GM23338 (cell line): ENCODE results near the gene OR51T1. TPM values are rescaled to one million over a fixed set of nuclear protein-coding genes. Genes with fewer than 3 reads are reported as not detected.

Experiments used
- ATAC-seq: fragments of 200-7000 bp; cut with Tn5 transposase; 3 replicates; pipeline ENCODE4 v1.9.1; 2020
- DNase-seq: peaks from one replicate; pipeline ENCODE4 v3.0.0-alpha.2; 2015; ENCODE audit warnings: low spot score
- H2AFZ ChIP-seq: fragments of 200-600 bp; sonication (generic); 2 replicates; pipeline ENCODE4 v1.8.0; 2016; ENCODE audit warnings: antibody characterized with exemption, mild to moderate bottlenecking, moderate library complexity
- H3F3A ChIP-seq: fragments of 200-600 bp; sonication (generic); replicated peaks from 2 replicates; pipeline ENCODE4 v1.8.0; 2017; ENCODE audit warnings: antibody characterized with exemption, mixed run types, low read depth
- H3K27ac ChIP-seq: fragments of 200-600 bp; sonication (generic); 2 replicates; pipeline ENCODE4 v1.6.1; 2016; ENCODE audit warnings: low read depth
- H3K27me3 ChIP-seq: fragments of 200-600 bp; sonication (generic); 2 replicates; pipeline ENCODE4 v1.8.0; 2016; ENCODE audit warnings: mild to moderate bottlenecking, mixed run types, moderate library complexity; ENCODE audit not compliant: insufficient read depth
- H3K36me3 ChIP-seq: fragments of 200-600 bp; sonication (generic); 2 replicates; pipeline ENCODE4 v1.8.0; 2016; ENCODE audit warnings: mild to moderate bottlenecking; ENCODE audit not compliant: insufficient read depth
- H3K4me1 ChIP-seq: fragments of 200-600 bp; sonication (generic); 2 replicates; pipeline ENCODE4 v1.8.0; 2016; ENCODE audit warnings: mild to moderate bottlenecking, moderate library complexity; ENCODE audit not compliant: insufficient read depth
- H3K4me2 ChIP-seq: fragments of 200-600 bp; sonication (generic); 2 replicates; pipeline ENCODE4 v1.7.1; 2017; ENCODE audit warnings: mixed run types
- H3K4me3 ChIP-seq: fragments of 200-600 bp; sonication (generic); 2 replicates; pipeline ENCODE4 v1.6.1; 2016; ENCODE audit warnings: mixed run types
- H3K79me2 ChIP-seq: fragments of 200-600 bp; sonication (generic); replicated peaks from 2 replicates; pipeline ENCODE4 v1.8.0; 2017; ENCODE audit warnings: mild to moderate bottlenecking; ENCODE audit not compliant: insufficient read depth
- H3K9me2 ChIP-seq: fragments of 200-600 bp; sonication (generic); 2 replicates; pipeline ENCODE4 v1.8.0; 2017; ENCODE audit not compliant: insufficient read depth
- H4K20me1 ChIP-seq: fragments of 200-600 bp; sonication (generic); replicated peaks from 2 replicates; pipeline ENCODE4 v1.8.0; 2017; ENCODE audit warnings: mild to moderate bottlenecking; ENCODE audit not compliant: insufficient read depth
- H3K27ac Mint-ChIP-seq: 2 replicates; pipeline ENCODE4 v1.8.0; 2020; ENCODE audit warnings: inconsistent platforms, mild to moderate bottlenecking, moderate library complexity, mixed read lengths
- H3K27me3 Mint-ChIP-seq: 3 replicates; pipeline ENCODE4 v1.8.0; 2022; ENCODE audit warnings: low read depth, mild to moderate bottlenecking, moderate library complexity, mixed read lengths, inconsistent platforms; ENCODE audit not compliant: insufficient read depth, poor library complexity
- H3K36me3 Mint-ChIP-seq: 3 replicates; pipeline ENCODE4 v1.8.0; 2021; ENCODE audit warnings: low read depth, mild to moderate bottlenecking, inconsistent platforms, moderate library complexity, mixed read lengths
- H3K4me1 Mint-ChIP-seq: 3 replicates; pipeline ENCODE4 v1.8.0; 2020; ENCODE audit warnings: mild to moderate bottlenecking, inconsistent platforms, mixed read lengths
- H3K4me3 Mint-ChIP-seq: 3 replicates; pipeline ENCODE4 v1.8.0; 2021; ENCODE audit warnings: moderate library complexity, mild to moderate bottlenecking, inconsistent platforms, mixed read lengths
- H3K9me3 Mint-ChIP-seq: 3 replicates; pipeline ENCODE4 v1.8.0; 2020; ENCODE audit warnings: moderate library complexity, mild to moderate bottlenecking, inconsistent platforms, mixed read lengths
- CREB1 ChIP-seq: fragments of 250-450 bp; sonication (Bioruptor Pico); IDR thresholded peaks from 2 replicates; pipeline ENCODE4 v1.5.0; 2020; ENCODE audit warnings: low read depth, mild to moderate bottlenecking, moderate library complexity
- CTCF ChIP-seq, 2 experiments: fragments of 200-600 bp in 1 of 2; sonication (generic) in 1 of 2; conservative IDR thresholded peaks; 2 replicates each; pipeline versions ENCODE4 v1.5.1 to v1.6.1; 2016 to 2017; ENCODE audit warnings: antibody characterized with exemption in 2 of 2, low read depth in 2 of 2, mild to moderate bottlenecking in 2 of 2, moderate library complexity in 1 of 2
- ETS1 ChIP-seq: IDR thresholded peaks from 2 replicates; pipeline ENCODE4 v1.6.1; 2016; ENCODE audit warnings: antibody characterized with exemption
- EZH2 ChIP-seq: fragments of 200-600 bp; sonication (generic); IDR thresholded peaks from one replicate; pipeline ENCODE4 v1.8.0; 2017; ENCODE audit warnings: antibody characterized with exemption, mild to moderate bottlenecking, low read depth; ENCODE audit not compliant: unreplicated experiment
- EZH2phosphoT487 ChIP-seq: fragments of 200-600 bp; sonication (generic); IDR thresholded peaks from one replicate; pipeline ENCODE4 v1.8.1; 2018; ENCODE audit warnings: antibody characterized with exemption; ENCODE audit not compliant: unreplicated experiment
- JUNB ChIP-seq: IDR thresholded peaks from one replicate; pipeline ENCODE4 v1.6.1; 2016; ENCODE audit warnings: antibody characterized with exemption; ENCODE audit not compliant: unreplicated experiment
- NANOG ChIP-seq: IDR thresholded peaks from 2 replicates; pipeline ENCODE4 v1.6.1; 2016; ENCODE audit warnings: antibody characterized with exemption, borderline replicate concordance
- POLR2AphosphoS5 ChIP-seq: IDR thresholded peaks from 2 replicates; pipeline ENCODE4 v1.6.1; 2016; ENCODE audit warnings: antibody characterized with exemption, low read depth
- REST ChIP-seq: IDR thresholded peaks from one replicate; pipeline ENCODE4 v1.6.1; 2018; ENCODE audit warnings: antibody characterized with exemption; ENCODE audit not compliant: unreplicated experiment
- STAT1 ChIP-seq: IDR thresholded peaks from one replicate; pipeline ENCODE4 v1.6.1; 2016; ENCODE audit warnings: antibody characterized with exemption; ENCODE audit not compliant: unreplicated experiment
- ZNF114 ChIP-seq: fragments of 250-450 bp; sonication (Bioruptor Pico); IDR thresholded peaks from 2 replicates; pipeline ENCODE4 v1.5.0; 2020; ENCODE audit warnings: mild to moderate bottlenecking, moderate library complexity
- ZNF331 ChIP-seq: fragments of 250-450 bp; sonication (Bioruptor Pico); IDR thresholded peaks from 2 replicates; pipeline ENCODE4 v1.5.0; 2020; ENCODE audit warnings: low read depth, mild to moderate bottlenecking, moderate library complexity
- ZNF462 ChIP-seq: fragments of 250-450 bp; sonication (Bioruptor Pico); IDR thresholded peaks from 2 replicates; pipeline ENCODE4 v1.5.0; 2020; ENCODE audit warnings: mild to moderate bottlenecking, moderate library complexity
- polyA plus RNA-seq: library from polyadenylated mRNA; unstranded; fragments of >200 nt; fragmentation: Nextera tagmentation; extraction: Ambion mirVana; gene quantifications from 2 replicates; pipeline ENCODE4 v1.2.1, GENCODE V29; 2016
- total RNA-seq: library from RNA; depleted of rRNA; stranded (reverse); fragments of >200 nt; shearing (Covaris generic); gene quantifications from 2 replicates; pipeline ENCODE4 v1.2.3, GENCODE V29; 2014

Gene OR51T1
- total and polyA plus RNA-seq, 2 experiments from 2014 or later, result not detected

DNA sequence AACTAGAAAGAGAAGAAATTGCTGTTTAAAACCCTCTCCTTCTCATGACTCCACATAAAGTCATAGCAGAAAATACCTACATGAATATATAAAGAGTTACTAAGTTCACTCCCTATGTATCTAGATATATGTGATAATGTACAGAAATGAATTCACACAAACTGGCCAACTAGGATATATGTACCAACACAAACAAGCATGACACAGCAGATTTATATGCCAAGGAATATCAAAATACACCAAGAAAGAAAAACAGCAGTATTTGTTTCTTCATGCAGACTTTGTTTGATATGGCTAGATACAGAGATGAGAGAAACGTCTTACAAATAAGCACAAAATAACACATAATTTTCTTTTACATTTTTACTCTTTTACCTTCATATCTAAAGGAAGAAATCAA is 40.6 kb downstream of the OR51T1 start:
- DNase-seq, result no peak
- peaks cover 1% of the 10 kb centered on the region for H3K27me3 Mint-ChIP-seq
- H3K9me2 ChIP-seq, result no peaks in the 10 kb centered on the region; the same call in 1 of the 2 replicates
- no peak overlapping the region for H3K4me3 ChIP-seq
- TF ChIP-seq POLR2AphosphoS5 (no peak), CTCF (conservative IDR thresholded peaks at IDR 0.05; ENCODE audit: low read depth in 2 of 2) (no peak), EZH2 (no peak), REST (no peak), ZNF331 (CRISPR knock-in tag) (no peak), JUNB (no peak), ETS1 (no peak), NANOG (no peak), ZNF114 (CRISPR knock-in tag) (no peak), ZNF462 (CRISPR knock-in tag) (no peak), STAT1 (no peak), CREB1 (CRISPR knock-in tag) (no peak), EZH2phosphoT487 (no peak)
- no peaks in the 10 kb centered on the region for H4K20me1 ChIP-seq
- no peaks in the 10 kb centered on the region for H3K9me3 Mint-ChIP-seq
- H3K36me3 ChIP-seq, result no peaks in the 10 kb centered on the region
- H3K4me3 Mint-ChIP-seq, result no peak overlapping the region
- no peak for ATAC-seq
- H2AFZ ChIP-seq, result no peak overlapping the region
- no peak overlapping the region for H3K27ac Mint-ChIP-seq
- no peaks in the 10 kb centered on the region for H3K36me3 Mint-ChIP-seq
- no peaks in the 10 kb centered on the region for H3K4me1 Mint-ChIP-seq
- no peaks in the 10 kb centered on the region for H3K27me3 ChIP-seq
- no peak overlapping the region for H3K27ac ChIP-seq
- no peaks in the 10 kb centered on the region for H3K79me2 ChIP-seq
- no peaks in the 10 kb centered on the region for H3K4me1 ChIP-seq
- no peaks in the 10 kb centered on the region for H3F3A ChIP-seq
- H3K4me2 ChIP-seq, result no peak overlapping the region
